CD1c-positive myeloid dendritic cell (primary cell): Measurements from ENCODE around the gene SYNE1.

Source experiments
- DNase-seq: peaks from one replicate; pipeline ENCODE4 v3.0.0-alpha.2; 2016; ENCODE audit errors: extremely low spot score

SYNE1 gene

DNA sequence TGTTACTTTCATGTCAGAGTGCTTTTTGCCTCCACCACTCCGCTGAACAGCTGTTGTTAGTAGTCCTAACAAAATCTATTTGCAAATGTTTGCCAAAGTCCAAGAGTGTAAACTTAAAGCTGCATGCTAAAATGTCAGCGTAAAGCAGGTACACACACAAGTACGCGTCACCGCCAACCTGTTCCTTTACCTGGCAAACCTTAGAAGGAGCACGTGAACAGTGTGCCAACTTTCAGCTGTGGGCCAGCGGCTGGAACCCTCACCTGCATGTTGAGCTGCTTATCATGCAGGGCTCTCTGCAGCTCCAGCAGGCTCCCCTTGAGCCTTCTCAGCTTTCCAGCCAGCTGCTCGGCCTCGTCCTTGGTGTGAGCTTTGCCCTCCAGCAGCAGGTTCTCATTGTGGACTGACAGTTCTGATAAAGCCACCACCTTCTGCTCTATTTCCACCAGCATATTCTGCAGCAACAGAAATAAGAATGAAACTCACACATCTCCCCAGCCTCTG, 359.3 kb downstream of the SYNE1 start:
- DNase-seq = no peak

DNA sequence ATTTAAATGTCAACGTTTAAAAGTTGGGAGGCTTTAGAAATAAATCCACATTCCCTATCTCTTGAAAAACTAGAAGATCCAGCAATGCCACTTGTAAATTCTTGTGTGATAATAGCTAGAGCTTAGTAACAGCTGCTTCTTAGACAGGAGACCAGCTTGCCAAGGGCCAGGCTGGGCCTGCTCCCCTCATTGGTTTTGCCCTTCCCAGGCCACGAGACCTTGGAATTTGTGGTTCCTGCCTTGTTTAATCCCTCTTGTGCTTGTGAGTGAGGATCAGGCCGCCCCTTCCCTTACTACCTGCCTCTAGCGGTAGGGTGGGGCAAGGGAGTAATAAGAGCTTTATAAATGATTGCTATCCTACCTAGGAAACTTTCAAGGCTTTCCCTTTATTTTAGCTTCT, 363.5 kb downstream of the SYNE1 start:
- no peak for DNase-seq

DNA sequence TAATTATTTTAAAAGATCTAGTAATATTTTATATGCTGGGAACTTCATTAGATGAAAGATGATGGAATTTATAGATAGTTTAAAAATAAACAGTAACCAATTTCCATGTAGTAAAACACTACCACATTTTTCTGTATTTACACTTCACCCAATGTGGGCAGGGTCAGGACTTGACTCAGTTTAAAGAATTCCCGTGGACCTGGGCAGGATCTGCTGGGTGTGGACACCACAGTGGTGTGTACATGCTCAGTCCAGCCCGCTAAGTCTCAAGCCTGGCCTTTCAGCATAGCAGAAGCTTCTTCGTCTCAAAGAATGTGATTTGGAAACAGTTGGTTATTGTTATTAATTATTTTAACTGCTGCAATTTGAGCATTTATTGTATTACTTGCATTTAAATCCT, 364.2 kb downstream of the SYNE1 start:
- no peak for DNase-seq

- DNase-seq = no peak
Observed at GRCh38 chr6:152272486-152272885, 364.7 kb downstream of the SYNE1 start.

DNA sequence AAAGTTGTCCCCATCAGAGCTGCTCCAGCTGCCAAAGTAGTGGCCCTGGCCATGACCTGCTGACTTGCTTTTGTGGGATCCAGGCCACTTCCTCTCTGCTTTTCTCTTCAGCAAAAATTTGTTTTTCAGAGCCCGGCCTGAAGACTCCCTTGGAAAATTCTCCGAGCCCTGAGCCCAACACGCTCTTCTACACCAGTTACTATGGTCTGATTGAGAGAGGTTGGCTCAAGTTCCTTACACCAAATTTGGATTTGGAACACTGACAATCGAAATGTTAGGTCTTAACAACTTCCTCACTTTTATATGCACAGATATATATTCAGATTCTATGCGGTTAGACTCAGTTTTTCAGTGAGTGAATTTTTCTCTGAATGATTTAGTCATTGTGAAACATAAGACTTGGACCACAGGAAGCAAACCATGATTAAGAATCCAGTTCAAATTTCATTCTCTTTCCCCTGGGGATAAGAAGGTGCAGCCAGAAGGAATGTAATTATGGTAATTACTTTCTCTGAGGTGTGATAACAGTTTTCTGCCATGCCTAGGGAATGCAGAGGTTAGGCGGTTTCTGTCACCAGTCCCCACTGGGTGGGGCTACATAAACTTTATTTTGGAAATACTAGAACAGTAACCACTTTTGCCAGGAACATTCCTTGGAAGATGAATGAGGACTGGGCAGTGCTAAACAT, 365.2 kb downstream of the SYNE1 start:
- DNase-seq = no peak

DNA sequence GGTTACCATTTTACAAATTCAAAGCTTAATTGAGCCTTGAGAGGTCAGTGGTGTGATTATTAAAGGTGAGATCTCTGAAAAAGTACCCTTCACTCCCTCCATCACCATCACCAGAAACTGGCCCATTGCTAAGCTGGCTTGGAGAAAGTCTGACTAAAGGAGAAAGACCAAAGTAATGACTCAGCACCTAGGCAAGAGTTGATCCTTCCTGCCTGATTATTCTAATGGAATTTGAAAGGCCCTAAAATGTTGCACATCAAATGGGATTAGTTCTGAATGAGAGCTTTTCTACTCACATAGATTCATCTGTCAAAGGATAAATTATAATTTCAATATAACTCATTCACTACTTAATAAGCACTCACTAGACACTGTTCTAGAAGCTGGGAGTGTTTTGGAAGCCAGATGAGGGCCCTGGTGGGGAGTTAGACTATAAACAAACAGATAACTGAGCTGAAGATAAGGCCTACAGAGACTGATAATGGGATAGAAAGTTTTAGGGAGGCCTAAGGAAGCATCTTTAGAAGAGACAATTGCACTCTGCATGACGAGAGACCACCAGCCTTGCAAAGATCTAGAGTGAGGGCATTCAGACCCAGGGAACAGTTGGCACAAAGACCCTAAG, 366.7 kb downstream of the SYNE1 start:
- DNase-seq = no peak

DNA sequence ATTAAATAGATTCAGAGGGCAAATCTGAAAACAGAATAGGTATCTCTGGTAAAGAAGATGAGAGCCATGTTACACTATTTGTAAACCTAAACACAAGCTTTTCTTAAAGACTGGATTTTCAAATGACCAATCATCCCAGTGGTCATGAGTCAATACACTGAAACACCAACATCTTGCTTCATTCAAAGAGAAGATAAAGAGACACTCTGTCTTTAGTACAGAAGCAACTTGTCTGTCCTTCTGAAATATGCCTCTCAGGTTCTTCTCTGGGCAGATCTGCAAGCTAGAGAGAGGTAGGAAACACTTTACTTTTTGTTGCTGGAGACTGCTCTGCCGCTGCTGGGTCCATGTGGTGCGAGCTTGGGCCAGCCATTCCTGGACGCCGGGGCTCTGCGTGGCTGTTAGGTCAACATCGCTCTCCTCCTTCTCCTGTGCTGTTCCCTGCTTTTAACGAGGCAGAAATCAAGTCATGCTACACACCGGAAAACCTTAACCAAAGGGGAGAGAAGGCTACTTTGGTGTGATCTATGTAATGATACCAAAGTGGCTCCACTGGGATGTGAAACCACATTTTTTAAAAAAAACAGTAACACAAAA, 368.2 kb downstream of the SYNE1 start:
- DNase-seq = no peak

DNA sequence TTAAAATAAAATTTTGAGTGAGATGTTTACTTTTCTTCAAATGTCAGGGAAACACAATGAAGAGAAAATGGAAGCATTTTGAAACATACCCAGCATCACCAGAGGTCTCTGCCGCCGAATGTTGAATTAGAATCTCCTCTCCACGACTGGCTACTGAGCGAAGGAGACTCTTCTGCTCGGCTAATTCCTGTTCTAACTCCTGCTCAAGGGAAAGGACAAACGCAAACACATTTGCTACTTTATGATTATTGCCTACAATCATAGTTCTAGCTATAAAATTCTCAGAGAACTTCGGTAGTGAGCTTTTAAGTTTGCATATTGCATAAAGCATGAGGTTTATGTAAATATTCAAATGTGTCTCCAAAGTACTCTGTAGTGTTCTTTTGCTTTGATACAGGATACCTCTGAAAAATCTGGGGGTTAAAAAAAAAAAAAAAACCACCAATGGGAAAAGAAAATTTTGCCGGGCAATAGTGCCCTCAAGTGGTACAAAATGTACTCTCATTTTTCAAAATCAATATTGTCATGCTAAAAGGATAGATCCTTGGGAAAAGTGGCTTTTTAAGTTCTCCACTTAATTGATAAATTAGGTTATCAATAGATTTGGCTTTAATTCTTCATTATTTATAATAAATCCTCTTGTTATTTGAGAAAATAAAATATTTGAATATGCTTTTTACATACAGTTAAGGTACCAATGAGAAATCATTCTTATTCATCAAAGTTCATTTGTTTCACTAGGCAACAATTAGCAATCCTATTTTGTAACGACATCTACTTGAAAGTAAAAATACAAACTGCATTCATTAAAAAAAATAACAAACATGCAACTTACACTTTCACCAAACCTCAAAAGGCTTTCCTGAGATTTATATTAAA, 369.0 kb downstream of the SYNE1 start:
- peak; percentile 43 for DNase-seq

- DNase-seq = no peak
Observed at GRCh38 chr6:152265651-152266050, 371.5 kb downstream of the SYNE1 start.

GRCh38 chr6:152263582-152263981, 373.6 kb downstream of the SYNE1 start:
- DNase-seq = no peak

DNA sequence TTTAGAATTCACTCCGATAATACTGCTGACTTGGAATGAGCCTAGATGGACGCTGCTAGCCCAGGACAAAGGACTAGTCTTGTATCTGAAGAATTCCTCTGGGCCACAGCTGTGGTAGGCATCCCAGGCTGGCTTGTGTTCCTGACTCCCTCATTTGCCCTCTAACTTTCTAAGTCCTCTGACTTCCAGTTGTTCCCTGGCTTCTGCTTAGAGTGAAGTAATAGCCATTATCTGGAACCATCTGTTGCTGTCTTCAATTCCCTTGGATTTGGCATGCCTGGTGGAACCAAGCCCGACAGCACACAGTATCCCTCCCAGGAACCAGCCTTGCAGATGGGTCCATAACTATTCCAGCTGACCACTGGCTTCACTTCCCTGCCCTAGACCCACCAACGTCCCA, 376.0 kb downstream of the SYNE1 start:
- no peak for DNase-seq

GRCh38 chr6:152259234-152259633, 377.9 kb downstream of the SYNE1 start:
- no peak for DNase-seq

- DNase-seq = no peak
Observed at GRCh38 chr6:152257581-152257980, 379.6 kb downstream of the SYNE1 start.

GRCh38 chr6:152250127-152250526, 387.0 kb downstream of the SYNE1 start:
- no peak for DNase-seq

- DNase-seq = no peak
Observed at GRCh38 chr6:152248980-152249379, 388.2 kb downstream of the SYNE1 start.

DNA sequence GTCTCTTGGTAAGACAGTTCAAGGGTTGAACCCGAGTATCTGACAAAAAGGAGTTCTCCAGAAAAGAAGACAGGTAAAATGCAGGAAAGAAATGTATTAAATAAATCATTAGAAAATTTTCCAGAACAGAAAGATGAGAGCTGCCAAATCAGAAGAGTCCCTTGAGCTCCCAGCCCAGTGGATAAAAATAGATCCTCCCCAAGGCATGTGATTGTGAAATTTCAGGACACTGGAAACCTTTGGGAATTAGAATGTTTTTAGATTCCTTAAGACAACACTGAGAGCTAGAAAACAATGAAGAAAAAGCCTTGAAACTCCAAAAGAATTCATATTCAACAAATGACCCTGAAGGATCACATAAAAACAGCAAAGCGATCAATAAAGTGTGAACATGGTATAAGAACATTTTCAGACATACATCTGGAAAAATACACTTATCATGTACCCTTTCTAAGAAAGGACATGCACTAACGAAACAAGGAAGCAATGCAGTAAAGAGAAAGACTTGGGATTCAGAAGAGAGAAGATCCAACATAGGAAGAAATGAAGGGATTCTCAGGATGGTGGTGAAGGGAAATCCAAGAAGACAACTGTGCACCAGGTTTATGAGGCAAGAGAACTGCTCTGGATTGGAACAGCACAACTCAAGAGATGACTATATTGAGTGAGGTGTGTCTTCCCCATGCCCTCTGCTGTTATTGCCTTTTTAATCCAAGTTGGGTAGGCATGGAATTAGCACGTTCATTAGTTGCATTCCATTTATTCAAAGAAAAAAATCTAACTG, 390.4 kb downstream of the SYNE1 start:
- DNase-seq = no peak

DNA sequence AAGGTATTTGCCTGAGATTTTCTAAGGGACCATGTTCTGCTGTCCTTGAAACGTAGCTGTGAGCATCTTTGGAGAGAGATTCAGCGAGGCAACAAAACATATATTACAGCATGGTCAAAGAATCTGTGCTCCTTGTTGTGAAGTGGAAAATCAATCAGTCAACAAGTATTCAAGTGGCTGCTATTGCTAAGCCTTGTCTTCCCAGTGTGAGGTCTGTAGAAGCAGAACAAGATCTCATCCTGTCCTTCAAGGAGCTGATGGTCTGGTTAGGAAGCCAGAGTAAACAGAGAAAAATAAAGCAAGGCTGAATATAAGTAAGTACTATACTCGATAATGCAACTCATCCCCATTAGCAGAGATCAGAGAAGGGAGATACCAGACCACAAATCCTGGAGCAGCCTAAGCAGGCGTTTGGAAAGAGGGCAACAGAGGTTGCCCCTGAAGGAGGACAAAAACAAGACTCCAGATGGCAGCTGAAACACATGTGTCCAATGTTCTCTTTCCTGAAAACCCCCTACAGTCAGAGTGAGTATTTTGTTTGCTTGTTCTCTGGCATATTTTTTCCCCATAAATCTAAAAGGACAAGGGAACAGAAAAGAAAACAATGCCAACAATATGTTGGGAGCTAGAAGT, 392.0 kb downstream of the SYNE1 start:
- DNase-seq = no peak

GRCh38 chr6:152241013-152241766, 396.0 kb downstream of the SYNE1 start:
- DNase-seq = no peak

GRCh38 chr6:152240436-152240835, 396.7 kb downstream of the SYNE1 start:
- DNase-seq = no peak
